Epithelial cell of esophagus (primary cell): Measurements from ENCODE around the gene AHI1.

ENCODE experiments used
- DNase-seq: peaks from one replicate; pipeline ENCODE4 v3.0.0; 2010; ENCODE audit warnings: low read depth
- H3K4me3 ChIP-seq: 2 replicates; pipeline ENCODE4 v1.5.1; 2011; ENCODE audit warnings: mild to moderate bottlenecking, low read length, control low read depth
- TF ChIP-seq, protein P1 (sequence below): IDR thresholded peaks from 2 replicates; pipeline ENCODE4 v1.5.1; 2011; ENCODE audit warnings: low read depth, mild to moderate bottlenecking, low read length, control low read depth, inconsistent platforms; ENCODE audit not compliant: insufficient read depth; ENCODE audit errors: missing control alignments

The AHI1 gene

DNA sequence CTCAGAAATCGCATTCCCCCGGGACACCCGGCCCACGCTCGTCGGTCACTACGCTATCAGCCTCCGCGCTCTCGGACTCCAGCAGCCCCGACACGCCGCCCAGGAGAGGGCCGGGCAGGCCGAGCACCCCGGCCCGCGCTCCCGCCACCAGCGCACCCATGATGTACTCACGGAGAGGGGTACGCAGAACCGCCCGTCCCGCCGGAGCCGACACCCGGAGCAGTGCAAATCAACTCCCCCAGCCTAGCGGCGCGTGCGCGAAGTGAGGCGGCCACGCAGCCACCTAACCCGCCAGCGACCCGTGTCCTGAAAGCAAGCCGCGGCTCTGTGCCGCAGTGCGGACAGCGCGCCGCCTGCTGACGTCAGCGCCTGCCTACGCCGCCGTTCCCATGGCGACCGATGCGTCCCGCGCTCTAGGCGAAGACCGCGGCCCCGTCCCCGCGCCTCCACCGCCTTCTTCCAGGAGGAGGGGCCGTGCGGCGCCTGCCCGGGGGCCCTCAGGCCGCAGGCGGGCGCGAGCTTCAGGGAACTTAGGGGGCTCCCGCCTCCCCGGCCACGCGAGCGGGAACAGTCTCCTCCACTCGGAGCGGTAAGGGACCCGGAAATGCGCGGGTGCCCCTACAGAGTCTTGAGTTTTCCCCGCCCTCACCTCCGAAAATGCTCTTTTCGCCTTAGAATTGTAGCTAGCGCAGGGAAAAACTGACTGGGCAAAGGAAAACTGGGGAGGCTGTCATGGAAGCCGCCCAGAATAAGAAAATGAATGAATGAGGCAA is at the start of gene AHI1:
Gene AHI1 (minus strand): TSS at position 329 of the 773 bp plus-strand sequence. CDS start 5,503 bp downstream, outside the sequence.
- TF ChIP-seq, protein P1, sequence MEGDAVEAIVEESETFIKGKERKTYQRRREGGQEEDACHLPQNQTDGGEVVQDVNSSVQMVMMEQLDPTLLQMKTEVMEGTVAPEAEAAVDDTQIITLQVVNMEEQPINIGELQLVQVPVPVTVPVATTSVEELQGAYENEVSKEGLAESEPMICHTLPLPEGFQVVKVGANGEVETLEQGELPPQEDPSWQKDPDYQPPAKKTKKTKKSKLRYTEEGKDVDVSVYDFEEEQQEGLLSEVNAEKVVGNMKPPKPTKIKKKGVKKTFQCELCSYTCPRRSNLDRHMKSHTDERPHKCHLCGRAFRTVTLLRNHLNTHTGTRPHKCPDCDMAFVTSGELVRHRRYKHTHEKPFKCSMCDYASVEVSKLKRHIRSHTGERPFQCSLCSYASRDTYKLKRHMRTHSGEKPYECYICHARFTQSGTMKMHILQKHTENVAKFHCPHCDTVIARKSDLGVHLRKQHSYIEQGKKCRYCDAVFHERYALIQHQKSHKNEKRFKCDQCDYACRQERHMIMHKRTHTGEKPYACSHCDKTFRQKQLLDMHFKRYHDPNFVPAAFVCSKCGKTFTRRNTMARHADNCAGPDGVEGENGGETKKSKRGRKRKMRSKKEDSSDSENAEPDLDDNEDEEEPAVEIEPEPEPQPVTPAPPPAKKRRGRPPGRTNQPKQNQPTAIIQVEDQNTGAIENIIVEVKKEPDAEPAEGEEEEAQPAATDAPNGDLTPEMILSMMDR: no peak
- DNase-seq: peak; percentile 91
- peak within 1 kb of the TSS; percentile 76 for H3K4me3 ChIP-seq

DNA sequence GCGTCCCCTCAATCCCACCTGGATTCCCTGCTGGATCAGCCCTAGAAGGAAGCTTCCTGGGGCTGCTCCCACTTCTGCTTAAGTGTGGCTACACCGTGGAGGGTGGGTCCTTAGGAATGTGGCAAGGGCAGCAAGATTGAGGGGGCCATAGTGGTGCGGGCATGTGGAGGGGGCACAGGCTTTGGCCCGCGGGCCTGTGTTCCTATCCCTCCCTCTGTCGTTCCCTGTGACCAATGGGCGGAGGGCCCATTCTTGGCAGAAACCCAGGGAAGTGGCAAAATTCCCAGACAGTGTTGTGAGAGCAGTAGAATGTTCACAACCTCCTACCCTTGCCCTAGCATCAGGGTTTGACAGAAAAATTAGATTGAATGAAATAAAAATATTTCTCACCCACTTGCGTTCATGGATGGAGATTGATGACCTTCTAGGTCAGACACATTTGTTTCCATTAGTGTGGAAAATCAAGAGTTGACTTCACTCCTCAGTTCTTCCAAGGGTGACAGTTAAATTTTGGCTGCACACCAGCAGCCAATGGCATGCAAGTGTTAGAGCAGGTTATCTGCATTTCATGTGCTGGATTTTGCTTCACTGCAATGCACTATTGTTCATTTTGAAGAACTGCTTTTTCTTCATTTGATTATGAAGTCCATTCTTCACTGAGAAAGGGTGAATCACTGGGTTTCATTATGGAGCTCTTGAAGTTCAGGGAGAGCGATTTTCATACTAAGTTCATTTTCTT is 49.3 kb upstream of the AHI1 start:
- no peak overlapping the region for H3K4me3 ChIP-seq
- no peak for DNase-seq
- TF ChIP-seq, protein P1: no peak

DNA sequence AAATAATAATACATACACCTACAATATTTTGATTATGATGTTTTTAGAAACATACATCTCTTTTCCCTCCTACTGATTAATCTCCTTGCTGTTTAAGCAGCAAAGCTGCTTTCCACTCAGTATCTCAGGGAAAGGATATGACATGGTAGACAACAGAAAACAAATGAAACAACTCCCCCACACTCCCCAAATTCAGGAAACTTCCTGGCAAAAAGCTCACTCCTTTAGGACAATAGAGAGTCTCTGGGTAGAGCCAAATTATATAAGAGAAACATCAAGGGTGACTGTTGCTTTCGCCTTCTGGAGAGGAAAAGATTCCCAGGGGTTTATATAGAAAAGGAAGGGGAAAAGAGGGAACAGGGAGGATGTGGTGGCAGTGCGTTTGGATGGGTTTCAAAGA is 48.7 kb upstream of the AHI1 start:
- no peak overlapping the region for H3K4me3 ChIP-seq
- DNase-seq: no peak
- TF ChIP-seq, protein P1: no peak

DNA sequence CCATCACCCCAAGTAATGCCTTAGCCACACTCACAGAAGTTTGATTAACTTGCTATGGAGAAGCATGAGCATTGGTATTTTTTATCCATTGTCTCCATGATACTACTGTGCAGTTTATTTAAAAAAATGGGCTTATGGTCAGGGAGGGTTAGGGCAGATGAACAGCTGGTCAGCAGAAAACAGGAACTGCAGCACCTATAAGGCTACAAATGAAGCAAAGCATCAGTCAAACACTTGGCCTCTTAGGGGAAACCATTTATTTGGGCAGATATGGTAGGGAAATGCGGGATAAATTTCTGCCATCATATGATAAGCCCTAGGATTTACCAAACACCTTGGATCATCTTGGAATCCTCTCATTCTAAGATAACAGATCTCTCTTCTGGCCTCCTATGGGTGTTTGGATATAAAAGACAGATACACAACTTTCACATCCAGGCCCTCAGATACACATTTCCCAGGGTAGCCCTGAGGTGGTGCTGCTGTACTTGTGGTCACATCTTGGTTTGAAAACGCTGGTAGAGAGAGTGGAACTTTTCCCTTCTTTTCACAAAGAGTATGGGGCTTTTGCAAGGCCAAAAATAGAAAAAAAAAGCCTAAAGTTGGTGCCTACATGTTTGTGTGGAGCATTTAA is 42.8 kb upstream of the AHI1 start:
- no peak for DNase-seq
- no peak overlapping the region for H3K4me3 ChIP-seq
- TF ChIP-seq, protein P1: no peak

DNA sequence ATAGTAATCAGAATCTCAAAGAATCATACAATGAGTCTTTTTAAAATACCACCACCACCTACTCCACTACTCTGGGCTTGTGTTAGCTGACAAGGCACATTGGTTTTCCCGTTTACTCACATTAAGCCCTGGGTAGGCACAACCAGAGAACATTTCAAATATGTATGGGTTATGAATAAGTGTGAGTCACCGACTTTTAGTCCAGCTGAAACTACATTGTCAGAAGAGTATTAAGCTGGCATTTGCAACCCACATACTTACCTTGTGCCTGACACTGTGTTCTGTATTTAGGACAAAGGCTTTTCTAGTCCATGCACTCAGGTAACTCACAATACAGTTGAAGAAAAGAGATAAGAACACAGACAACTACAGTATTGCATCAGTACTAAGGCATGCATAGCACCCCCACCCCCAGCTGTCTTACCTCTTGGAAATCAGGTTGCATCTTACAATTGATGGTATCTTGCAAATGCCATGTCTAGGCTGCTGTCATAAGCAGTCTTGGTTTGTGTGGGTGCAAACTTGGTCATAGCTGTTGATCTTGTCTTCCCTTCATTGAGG is 40.3 kb upstream of the AHI1 start:
- TF ChIP-seq, protein P1: no peak
- H3K4me3 ChIP-seq: no peak overlapping the region
- DNase-seq: peak; percentile 86

DNA sequence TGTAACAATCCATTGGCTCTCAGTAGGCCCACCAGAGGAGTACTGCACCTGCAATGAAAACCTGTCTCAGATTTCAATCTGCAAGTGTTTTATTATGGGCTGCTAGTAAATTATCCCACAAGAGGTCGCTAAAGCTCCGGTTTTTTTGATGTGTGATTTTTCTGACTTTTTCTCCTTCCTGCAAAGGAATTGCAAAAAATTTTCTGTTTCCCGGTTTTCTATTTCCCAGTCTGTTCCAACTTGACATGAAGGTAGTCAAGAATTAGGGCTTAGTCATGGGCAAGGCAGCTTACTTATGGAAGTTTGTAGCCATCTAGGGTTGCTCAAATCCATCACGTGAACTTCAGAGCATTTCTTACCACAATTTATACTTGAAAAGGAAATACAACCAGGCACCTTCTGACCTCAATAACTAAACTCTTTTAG is 38.5 kb upstream of the AHI1 start:
- peak; percentile 68 for DNase-seq
- H3K4me3 ChIP-seq: no peak overlapping the region
- TF ChIP-seq, protein P1: peak; percentile 68
